AML-193 (cell line): ENCODE data around the gene APOA5.
A peak's percentile ranks its signal among the peaks of the same experiment; 100 is the strongest.
"Not testable (repeated sequence)": the region's sequence is repeated elsewhere in the genome, so short reads cannot be mapped to it uniquely, and the experiment has no call there.

Experiments used
- DNase-seq, 2 experiments: peaks; one replicate each; lab custom pipeline; 2025; lab: John Stamatoyannopoulos, UW

Gene APOA5, protein sequence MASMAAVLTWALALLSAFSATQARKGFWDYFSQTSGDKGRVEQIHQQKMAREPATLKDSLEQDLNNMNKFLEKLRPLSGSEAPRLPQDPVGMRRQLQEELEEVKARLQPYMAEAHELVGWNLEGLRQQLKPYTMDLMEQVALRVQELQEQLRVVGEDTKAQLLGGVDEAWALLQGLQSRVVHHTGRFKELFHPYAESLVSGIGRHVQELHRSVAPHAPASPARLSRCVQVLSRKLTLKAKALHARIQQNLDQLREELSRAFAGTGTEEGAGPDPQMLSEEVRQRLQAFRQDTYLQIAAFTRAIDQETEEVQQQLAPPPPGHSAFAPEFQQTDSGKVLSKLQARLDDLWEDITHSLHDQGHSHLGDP

DNA sequence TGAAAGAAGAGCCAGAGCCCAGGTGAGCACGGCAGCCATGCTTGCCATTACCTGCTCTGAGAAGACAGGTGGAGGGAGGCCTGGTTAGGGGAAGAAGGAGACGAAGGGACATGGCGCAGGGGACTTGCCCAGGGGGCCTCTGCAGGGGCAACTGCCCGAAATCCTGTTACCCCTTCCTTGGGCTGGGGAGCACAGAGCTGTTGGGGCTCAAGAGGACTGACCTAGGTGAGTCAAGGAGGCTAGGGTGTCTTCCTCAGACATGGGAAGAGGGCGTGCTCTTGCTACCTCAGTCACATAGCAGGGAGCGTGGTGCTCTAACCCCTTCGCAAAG is at the start of gene APOA5:
Gene APOA5, minus strand, starts transcription at position 67 of the 331 bp plus-strand sequence. Its CDS starts 19 bp downstream, at position 48.
- no peak for DNase-seq

DNA sequence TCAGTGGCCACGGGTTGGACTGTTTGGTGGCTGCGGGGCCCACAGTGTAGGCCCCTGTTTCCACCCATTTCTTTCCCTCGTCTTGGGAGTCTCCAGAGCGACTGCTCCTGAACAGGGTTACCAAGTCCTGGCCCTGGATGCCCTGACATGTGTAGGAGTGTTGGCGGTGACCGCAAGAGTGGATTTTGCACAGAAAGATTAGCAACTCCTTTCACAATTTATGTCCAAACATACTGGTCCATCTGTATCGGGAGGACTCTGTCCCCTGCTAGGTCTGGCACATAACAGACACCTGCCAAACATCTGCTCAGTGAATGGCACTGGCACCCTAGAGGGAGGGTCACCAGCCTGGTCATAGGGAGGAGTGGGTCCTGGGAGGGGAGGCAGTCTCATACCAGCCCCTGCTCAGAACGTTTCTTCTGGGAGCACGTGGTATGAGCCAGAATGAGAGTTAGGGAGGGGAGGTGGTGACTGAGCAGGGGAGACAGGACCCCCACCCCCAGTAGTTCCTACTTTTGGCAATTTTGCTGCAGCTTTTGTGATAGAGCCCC is 49.1 kb upstream of the APOA5 start:
- DNase-seq = no peak

DNA sequence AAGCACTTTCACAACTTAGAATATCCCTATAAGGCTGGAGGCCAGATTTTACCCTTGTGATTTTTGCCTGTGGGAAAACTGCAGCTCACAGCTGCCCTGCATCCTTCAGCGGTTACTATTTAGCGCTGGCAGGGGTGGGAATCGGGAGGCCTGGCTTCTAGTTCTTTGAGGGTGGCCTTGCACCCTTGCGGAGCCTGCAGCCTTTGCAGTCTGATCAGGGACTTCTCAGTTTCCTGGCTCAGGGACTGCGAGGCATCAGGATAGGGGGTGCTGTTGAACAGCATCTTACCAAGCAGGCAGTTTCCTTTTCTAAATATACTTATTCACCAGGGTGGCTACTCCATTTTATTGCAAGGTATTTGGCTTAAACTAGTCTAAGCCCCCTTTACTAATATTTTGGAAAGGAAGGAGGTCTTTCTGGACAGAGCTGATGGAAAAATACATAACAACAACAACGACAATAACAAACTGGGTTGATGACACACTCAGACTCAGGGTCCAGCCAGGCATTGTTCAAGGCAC is 48.6 kb upstream of the APOA5 start:
- peak in 1 of 2 experiments; percentile 7 for DNase-seq

DNA sequence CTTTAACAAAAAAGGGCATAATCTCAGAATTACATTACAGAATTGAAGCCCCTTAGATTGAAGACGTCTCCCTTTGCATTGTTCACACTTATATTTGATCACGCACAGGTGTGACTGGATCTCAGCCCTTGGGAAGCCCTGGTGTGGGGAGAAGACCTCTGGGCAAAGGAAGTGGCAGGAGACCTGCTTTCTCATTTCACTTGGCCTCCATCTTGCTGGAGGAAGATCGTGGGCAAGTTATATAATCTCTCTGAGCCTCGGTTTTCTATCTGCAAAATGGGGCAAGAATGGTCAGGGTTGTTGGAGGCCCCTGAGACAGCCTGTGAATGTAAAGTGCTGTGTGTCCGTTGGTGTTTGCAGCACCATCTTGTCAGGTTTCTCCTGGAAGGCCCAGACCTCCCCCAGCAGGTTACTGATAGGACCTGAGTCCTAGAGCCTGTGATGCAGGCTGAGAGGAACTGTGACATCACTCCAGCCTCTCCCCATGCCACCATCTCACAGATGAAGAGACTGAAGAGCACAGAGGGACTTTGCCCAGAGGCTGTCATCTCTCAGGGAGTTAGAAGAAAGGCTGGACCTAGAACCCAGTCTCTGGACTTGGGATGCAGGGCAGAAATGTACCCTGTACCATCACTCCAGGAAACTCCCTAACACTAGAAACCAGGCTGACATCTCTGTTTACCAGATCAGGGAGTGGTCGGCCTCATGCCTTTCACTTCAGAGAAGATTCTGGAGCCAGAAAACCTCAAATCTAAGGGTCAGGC is 46.8 kb upstream of the APOA5 start:
- no peak for DNase-seq

DNA sequence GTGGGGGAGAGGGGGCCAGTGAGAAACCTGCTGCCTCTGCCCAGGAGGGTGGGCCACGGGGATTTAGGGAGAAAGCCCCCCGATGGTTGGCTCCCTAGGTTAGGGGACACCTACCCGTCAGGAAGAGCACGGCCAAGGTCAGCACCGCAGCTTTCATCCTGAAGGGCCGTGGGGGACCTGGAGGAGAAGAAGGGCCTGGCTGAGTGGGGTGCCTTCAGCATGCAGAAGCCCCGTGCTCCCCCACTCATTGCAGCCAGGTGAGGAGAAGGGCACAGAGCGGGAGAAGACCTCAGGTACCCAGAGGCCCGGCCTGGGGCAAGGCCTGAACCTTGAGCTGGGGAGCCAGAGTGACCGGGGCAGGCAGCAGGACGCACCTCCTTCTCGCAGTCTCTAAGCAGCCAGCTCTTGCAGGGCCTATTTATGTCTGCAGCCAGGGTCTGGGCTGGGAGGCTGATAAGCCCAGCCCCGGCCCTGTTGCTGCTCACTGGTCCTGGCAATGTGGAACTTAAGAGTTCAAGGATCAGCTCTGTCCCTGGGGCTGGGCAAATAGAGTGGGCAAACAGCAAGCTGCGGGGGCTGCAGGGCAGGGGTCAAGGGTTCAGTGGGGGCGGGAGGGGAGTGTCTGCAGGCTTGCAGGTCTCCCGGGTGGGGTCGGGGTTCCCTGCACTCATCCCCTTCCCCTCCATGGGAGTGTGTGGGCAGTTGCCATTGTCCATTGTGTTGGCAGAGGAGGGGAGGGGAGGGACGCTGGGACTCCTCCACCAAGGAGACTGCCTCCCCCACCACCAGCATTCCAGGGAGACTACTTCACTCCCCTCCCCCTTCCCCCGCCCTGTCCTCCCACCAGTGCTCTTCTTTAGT is 45.8 kb upstream of the APOA5 start, which contains the start of gene APOA1:
Gene APOA1, minus strand, starts transcription at position 392 of the 861 bp plus-strand sequence. Its CDS starts 235 bp downstream, at position 157.
- DNase-seq = no peak

DNA sequence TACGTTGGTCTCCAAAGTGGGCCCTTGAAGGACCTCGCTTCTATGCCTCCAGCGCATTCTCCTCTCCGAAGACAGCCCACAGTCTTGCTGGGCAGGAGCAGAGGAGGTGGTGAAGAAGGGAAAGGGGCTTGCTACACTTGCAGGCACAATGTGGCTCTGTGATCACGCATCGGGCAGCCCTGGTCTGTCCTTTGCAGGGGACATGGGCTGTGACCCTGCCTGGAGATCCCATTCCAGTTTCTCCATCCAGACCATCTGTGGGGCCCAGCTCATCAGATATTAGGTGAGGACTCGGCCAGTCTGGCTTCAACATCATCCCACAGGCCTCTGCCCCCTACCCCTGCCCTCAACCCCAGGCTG is 44.9 kb upstream of the APOA5 start:
- DNase-seq = no peak

DNA sequence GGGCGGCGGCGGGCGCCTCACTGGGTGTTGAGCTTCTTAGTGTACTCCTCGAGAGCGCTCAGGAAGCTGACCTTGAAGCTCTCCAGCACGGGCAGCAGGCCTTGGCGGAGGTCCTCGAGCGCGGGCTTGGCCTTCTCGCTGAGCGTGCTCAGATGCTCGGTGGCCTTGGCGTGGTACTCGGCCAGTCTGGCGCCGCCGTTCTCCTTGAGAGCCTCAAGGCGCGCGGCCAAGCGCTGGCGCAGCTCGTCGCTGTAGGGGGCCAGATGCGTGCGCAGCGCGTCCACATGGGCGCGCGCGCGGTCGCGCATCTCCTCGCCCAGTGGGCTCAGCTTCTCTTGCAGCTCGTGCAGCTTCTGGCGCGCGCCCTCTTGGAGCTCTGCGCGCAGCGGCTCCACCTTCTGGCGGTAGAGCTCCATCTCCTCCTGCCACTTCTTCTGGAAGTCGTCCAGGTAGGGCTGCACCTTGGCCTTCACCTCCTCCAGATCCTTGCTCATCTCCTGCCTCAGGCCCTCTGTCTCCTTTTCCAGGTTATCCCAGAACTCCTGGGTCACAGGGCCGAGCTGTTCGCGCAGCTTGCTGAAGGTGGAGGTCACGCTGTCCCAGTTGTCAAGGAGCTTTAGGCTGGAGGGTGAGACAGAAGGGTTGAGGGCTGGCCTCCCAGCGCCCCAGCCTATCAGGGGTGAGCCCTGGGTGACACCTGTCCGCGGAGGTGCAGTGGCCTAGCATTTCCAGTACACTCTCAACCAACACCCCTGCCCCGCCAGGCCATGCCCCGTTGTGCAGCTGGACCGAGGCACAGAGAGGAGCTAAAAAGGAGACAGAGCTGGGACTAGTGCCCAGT is 44.3 kb upstream of the APOA5 start:
- DNase-seq = peak; percentile 85 to 89

DNA sequence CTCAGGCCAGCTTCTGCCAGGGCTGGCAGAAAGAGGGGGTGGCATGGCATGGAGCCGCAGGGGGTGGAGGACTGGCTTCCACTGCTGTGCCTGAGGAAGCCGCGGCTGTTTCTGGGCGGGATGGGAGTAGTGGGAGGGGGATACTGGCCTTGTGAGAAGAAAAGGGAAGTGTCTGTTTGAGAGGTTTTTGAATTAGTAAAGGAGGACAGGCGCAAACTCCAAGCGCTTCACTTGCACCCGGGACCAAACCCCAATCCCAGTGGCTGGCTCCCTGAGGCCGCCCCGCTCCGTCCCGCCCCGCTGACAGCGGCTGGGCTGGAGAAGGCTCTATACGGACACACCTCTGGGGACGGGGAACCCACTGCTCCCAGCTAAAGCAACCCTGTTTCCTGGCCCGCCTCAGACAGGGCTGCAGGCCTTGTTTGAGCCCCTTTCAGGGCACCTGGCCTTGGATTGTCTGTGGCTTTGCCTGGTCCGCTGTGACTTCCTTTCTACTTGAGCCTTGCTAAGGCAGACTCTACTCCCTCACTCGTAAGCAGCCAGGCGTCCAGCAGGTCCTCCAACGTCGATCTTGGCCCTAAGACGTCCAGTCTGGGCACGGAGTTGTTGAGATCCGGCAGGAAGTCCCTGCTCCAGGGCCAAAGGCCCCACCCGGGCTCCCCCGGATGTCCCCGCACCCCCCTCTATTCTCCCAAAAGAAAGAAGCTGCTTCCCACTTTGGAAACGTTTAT is 43.5 kb upstream of the APOA5 start:
- peak; percentile 69 to 70 for DNase-seq

DNA sequence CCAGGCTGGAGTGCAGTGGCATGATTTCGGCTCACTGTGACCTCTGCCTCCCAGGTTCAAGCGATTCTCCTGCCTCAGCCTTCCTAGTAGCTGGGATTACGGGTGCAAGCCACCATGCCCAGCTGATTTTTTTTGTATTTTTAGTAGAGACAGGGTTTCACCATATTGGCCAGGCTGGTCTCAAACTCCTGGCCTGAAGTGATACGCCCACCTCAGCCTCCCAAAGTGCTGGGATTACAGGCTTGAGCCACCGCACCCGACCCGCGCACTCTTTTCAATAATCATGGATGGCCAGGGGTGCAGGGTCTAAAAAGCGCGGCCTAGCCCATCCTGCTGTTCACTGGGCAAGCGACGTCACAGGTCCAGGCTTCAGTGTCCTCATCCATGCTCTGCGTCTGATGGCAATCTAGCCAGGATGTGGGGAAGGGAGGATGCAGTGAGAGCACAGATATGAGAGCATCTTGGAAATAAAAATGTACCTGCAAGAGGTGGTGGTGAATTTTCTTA is 42.9 kb upstream of the APOA5 start:
- not testable (repeated sequence) for DNase-seq

DNA sequence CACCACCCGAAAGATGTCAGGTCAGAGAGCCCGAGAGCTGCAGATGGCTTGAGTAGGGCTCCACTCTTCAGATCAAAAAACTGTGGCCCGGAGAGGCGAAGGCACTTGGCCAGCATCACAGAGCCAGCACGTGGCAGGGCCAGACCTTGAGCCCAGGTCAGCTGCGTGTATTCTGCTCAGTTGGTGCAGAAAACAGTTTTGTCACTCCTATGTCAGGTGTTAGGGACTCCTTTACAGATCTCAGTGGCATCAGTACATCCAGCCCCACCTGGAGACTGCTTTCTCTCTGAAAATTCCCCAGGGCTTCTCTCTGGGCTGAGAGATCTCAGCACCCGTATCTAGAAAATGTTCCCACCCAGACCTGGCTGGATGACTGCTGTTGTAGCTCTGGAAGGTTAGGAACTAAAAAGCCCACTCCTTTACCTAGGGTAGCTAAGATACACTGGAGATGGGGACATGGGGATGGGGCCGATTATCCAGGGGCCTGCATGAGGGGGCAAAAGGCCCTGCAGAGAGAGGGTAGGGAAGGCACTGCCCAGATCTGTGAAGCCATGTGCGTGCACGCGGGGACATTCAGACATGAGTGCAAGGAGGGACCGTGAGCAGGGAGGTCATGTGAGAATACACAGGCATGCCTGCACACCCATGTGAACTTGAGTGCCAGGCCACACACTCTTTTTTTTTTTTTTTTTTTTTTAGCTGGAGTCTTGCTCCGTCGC is 42.3 kb upstream of the APOA5 start:
- DNase-seq = no peak

DNA sequence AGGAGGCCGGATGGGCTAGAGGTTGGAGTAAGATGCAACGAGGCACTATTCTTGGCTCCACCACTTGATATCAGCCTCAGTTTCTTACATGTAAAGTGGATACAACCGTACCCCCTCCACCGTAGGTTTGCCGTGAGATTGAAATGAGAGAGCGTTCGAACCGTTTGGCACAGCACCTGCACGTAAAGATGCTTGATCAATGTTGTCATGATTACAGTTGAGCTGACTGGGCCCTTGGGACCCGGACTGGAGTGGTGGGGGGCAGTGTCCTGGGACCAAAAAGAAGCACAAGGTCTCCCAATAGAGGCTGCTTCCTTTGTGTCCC is 41.8 kb upstream of the APOA5 start:
- no peak for DNase-seq

DNA sequence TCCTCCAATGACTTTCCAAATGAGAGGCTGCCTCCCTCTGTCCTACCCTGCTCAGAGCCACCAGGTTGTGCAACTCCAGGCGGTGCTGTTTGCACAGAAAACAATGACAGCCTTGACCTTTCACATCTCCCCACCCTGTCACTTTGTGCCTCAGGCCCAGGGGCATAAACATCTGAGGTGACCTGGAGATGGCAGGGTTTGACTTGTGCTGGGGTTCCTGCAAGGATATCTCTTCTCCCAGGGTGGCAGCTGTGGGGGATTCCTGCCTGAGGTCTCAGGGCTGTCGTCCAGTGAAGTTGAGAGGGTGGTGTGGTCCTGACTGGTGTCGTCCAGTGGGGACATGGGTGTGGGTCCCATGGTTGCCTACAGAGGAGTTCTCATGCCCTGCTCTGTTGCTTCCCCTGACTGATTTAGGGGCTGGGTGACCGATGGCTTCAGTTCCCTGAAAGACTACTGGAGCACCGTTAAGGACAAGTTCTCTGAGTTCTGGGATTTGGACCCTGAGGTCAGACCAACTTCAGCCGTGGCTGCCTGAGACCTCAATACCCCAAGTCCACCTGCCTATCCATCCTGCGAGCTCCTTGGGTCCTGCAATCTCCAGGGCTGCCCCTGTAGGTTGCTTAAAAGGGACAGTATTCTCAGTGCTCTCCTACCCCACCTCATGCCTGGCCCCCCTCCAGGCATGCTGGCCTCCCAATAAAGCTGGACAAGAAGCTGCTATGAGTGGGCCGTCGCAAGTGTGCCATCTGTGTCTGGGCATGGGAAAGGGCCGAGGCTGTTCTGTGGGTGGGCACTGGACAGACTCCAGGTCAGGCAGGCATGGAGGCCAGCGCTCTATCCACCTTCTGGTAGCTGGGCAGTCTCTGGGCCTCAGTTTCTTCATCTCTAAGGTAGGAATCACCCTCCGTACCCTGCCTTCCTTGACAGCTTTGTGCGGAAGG is 40.9 kb upstream of the APOA5 start:
- DNase-seq = no peak

DNA sequence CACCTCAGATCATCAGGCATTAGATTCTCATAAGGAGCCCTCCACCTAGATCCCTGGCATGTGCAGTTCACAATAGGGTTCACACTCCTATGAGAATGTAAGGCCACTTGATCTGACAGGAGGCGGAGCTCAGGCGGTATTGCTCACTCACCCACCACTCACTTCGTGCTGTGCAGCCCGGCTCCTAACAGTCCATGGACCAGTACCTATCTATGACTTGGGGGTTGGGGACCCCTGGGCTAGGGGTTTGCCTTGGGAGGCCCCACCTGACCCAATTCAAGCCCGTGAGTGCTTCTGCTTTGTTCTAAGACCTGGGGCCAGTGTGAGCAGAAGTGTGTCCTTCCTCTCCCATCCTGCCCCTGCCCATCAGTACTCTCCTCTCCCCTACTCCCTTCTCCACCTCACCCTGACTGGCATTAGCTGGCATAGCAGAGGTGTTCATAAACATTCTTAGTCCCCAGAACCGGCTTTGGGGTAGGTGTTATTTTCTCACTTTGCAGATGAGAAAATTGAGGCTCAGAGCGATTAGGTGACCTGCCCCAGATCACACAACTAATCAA is 40.2 kb upstream of the APOA5 start:
- DNase-seq = no peak

DNA sequence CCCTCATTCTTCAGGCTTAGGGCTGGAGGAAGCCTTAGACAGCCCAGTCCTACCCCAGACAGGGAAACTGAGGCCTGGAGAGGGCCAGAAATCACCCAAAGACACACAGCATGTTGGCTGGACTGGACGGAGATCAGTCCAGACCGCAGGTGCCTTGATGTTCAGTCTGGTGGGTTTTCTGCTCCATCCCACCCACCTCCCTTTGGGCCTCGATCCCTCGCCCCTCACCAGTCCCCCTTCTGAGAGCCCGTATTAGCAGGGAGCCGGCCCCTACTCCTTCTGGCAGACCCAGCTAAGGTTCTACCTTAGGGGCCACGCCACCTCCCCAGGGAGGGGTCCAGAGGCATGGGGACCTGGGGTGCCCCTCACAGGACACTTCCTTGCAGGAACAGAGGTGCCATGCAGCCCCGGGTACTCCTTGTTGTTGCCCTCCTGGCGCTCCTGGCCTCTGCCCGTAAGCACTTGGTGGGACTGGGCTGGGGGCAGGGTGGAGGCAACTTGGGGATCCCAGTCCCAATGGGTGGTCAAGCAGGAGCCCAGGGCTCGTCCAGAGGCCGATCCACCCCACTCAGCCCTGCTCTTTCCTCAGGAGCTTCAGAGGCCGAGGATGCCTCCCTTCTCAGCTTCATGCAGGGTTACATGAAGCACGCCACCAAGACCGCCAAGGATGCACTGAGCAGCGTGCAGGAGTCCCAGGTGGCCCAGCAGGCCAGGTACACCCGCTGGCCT is 38.7 kb upstream of the APOA5 start:
- no peak for DNase-seq

DNA sequence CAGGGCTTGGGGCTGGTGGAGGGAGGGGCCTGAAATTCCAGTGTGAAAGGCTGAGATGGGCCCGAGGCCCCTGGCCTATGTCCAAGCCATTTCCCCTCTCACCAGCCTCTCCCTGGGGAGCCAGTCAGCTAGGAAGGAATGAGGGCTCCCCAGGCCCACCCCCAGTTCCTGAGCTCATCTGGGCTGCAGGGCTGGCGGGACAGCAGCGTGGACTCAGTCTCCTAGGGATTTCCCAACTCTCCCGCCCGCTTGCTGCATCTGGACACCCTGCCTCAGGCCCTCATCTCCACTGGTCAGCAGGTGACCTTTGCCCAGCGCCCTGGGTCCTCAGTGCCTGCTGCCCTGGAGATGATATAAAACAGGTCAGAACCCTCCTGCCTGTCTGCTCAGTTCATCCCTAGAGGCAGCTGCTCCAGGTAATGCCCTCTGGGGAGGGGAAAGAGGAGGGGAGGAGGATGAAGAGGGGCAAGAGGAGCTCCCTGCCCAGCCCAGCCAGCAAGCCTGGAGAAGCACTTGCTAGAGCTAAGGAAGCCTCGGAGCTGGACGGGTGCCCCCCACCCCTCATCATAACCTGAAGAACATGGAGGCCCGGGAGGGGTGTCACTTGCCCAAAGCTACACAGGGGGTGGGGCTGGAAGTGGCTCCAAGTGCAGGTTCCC is 38.0 kb upstream of the APOA5 start, which contains the start of gene APOC3:
Gene APOC3, plus strand, starts transcription at position 383 of the 659 bp plus-strand sequence. CDS start 676 bp downstream, outside the sequence.
- DNase-seq = no peak

DNA sequence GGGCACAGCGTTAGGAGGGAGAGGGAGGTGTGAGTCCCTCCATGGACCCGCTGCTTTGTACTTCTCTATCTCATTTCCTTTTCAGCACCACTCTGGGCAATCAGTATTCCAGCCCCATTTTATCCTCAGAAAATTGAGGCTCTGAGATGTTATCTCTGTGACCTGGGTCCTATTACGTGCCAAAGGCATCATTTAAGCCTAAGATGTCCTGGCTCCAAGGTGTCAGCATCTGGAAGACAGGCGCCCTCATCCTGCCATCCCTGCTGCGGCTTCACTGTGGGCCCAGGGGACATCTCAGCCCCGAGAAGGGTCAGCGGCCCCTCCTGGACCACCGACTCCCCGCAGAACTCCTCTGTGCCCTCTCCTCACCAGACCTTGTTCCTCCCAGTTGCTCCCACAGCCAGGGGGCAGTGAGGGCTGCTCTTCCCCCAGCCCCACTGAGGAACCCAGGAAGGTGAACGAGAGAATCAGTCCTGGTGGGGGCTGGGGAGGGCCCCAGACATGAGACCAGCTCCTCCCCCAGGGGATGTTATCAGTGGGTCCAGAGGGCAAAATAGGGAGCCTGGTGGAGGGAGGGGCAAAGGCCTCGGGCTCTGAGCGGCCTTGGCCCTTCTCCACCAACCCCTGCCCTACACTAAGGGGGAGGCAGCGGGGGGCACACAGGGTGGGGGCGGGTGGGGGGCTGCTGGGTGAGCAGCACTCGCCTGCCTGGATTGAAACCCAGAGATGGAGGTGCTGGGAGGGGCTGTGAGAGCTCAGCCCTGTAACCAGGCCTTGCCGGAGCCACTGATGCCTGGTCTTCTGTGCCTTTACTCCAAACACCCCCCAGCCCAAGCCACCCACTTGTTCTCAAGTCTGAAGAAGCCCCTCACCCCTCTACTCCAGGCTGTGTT is 37.2 kb upstream of the APOA5 start:
- DNase-seq = no peak
